Mammary epithelial cell (primary cell): ENCODE measurements around the gene ILKAP.

Experiments
- CTCF ChIP-seq, 2 donors: IDR thresholded peaks in 1 of 2; conservative IDR thresholded peaks in 1 of 2; 2 replicates each; pipeline ENCODE4 v1.5.1; 2011 to 2012; ENCODE audit warnings: inconsistent platforms in 2 of 2, low read length in 2 of 2, mild to moderate bottlenecking in 2 of 2, control low read depth in 1 of 2, low read depth in 1 of 2; ENCODE audit not compliant: insufficient read depth in 1 of 2; ENCODE audit errors: extremely low read depth in 1 of 2
- EZH2 ChIP-seq: IDR thresholded peaks from 2 replicates; pipeline ENCODE4 v1.6.1; 2012; ENCODE audit warnings: low read length, inconsistent platforms, borderline replicate concordance

GRCh38 chr2:238141541-238142318 is 61.8 kb downstream of the ILKAP start:
- TF ChIP-seq CTCF (conservative IDR thresholded peaks at IDR 0.05 in 1 of 2, IDR thresholded peaks at IDR 0.05 in 1 of 2; ENCODE audit: extremely low read depth in 1 of 2, insufficient read depth in 1 of 2, low read depth in 1 of 2, low read length in 2 of 2), result no peak
- TF ChIP-seq EZH2, result no peak
